B cell (primary cell): ENCODE results near the gene DDRGK1. TPM values are rescaled to one million over a fixed set of nuclear protein-coding genes. Genes with fewer than 3 reads are reported as not detected.
"Not testable (repeated sequence)": the region's sequence is repeated elsewhere in the genome, so short reads cannot be mapped to it uniquely, and the experiment has no call there.

Experiments used
- ATAC-seq: fragments of 200-7000 bp; cut with Tn5 transposase; one replicate; pipeline ENCODE4 v1.10.0; 2021; ENCODE audit warnings: low read depth, mild to moderate bottlenecking, moderate number of reproducible peaks, moderate library complexity
- CTCF ChIA-PET: fragments of 350-600 bp; sonication (Branson Sonifier 250); formaldehyde crosslinking; loops from one replicate; lab custom pipeline; 2021; ENCODE audit warnings: antibody characterized with exemption, inconsistent platforms; lab: Charles Lee
- POLR2A ChIA-PET: fragments of 350-600 bp; sonication (Branson Sonifier 250); formaldehyde crosslinking; loops from one replicate; lab custom pipeline; 2021; ENCODE audit warnings: antibody characterized with exemption; lab: Charles Lee
- DNase-seq: peaks from one replicate; pipeline ENCODE4 v3.0.0; 2013
- H2AFZ ChIP-seq: 2 replicates; pipeline ENCODE4 v1.6.1; 2012; ENCODE audit warnings: mild to moderate bottlenecking, low read depth, low read length; ENCODE audit not compliant: insufficient read depth, poor library complexity, severe bottlenecking
- H3K27ac ChIP-seq, 2 donors: 1 replicate in 1 of 2; 2 replicates in 1 of 2; pipeline ENCODE4 v1.5.1; 2012 to 2013; ENCODE audit warnings: low read length in 2 of 2, mild to moderate bottlenecking in 2 of 2, moderate library complexity in 1 of 2
- H3K27me3 ChIP-seq, 4 experiments: fragments of 200-600 bp in 1 of 4; sonication (generic) in 1 of 4; replicated peaks in 1 of 4; 1 replicate in 2 of 4; 2 replicates in 2 of 4; pipeline versions ENCODE4 v1.6.1 to v1.7.0; 2013 to 2016; ENCODE audit warnings: low read length in 3 of 4, mild to moderate bottlenecking in 2 of 4, mixed read lengths in 1 of 4, moderate library complexity in 1 of 4; ENCODE audit not compliant: insufficient read depth in 4 of 4, control insufficient read depth in 3 of 4; ENCODE audit errors: control extremely low read depth in 1 of 4
- H3K36me3 ChIP-seq, 2 experiments: replicated peaks in 1 of 2; 1 replicate in 1 of 2; 2 replicates in 1 of 2; pipeline versions ENCODE4 v1.6.1 to v1.7.1; 2013; ENCODE audit warnings: low read length in 1 of 2; ENCODE audit not compliant: insufficient read depth in 2 of 2, control insufficient read depth in 1 of 2; ENCODE audit errors: control extremely low read depth in 1 of 2, extremely low read depth in 1 of 2
- H3K4me1 ChIP-seq, 2 donors: fragments of 200-600 bp in 1 of 2; sonication (generic) in 1 of 2; 1 replicate in 1 of 2; 2 replicates in 1 of 2; pipeline versions ENCODE4 v1.5.1 to v1.6.1; 2013 to 2017; ENCODE audit warnings: low read length in 2 of 2; ENCODE audit not compliant: control insufficient read depth in 2 of 2, insufficient read depth in 2 of 2
- H3K4me2 ChIP-seq: replicated peaks from 2 replicates; pipeline ENCODE3; 2012; ENCODE audit warnings: mild to moderate bottlenecking, low read depth, low read length; ENCODE audit not compliant: poor library complexity, severe bottlenecking
- H3K4me3 ChIP-seq, 5 experiments: fragments of 200-600 bp in 1 of 5; sonication (generic) in 1 of 5; 1 replicate in 3 of 5; 2 replicates in 2 of 5; pipeline versions ENCODE4 v1.5.1 to v1.7.0; 2011 to 2016; ENCODE audit warnings: low read length in 4 of 5, mild to moderate bottlenecking in 4 of 5, low read depth in 2 of 5, control low read depth in 1 of 5, moderate library complexity in 1 of 5; ENCODE audit not compliant: insufficient read depth in 1 of 5; ENCODE audit errors: control extremely low read depth in 1 of 5, extremely low read depth in 1 of 5
- H3K79me2 ChIP-seq: fragments of 200-600 bp; sonication (generic); one replicate; pipeline ENCODE4 v1.6.0; 2016; ENCODE audit warnings: low read length; ENCODE audit not compliant: control insufficient read depth, insufficient read depth
- H3K9ac ChIP-seq: fragments of 200-600 bp; sonication (generic); 2 replicates; pipeline ENCODE4 v1.6.1; 2017; ENCODE audit warnings: mild to moderate bottlenecking, low read length, moderate library complexity
- H3K9me3 ChIP-seq, 3 donors: one replicate each; pipeline versions ENCODE4 v1.6.1 to v1.7.1; 2013; ENCODE audit warnings: low read length in 2 of 3; ENCODE audit not compliant: control insufficient read depth in 2 of 3, insufficient read depth in 1 of 3; ENCODE audit errors: control extremely low read depth in 1 of 3
- H4K20me1 ChIP-seq: 2 replicates; pipeline ENCODE4 v1.6.0; 2012; ENCODE audit warnings: mild to moderate bottlenecking, low read length; ENCODE audit not compliant: insufficient read depth, control insufficient read depth, poor library complexity, severe bottlenecking
- H3K27ac Mint-ChIP-seq: one replicate; pipeline ENCODE4 v1.8.0; 2021; ENCODE audit warnings: mixed read lengths
- H3K27me3 Mint-ChIP-seq: one replicate; pipeline ENCODE4 v1.8.0; 2021; ENCODE audit warnings: mixed read lengths
- H3K4me1 Mint-ChIP-seq: one replicate; pipeline ENCODE4 v1.8.0; 2021; ENCODE audit warnings: mixed read lengths
- H3K4me3 Mint-ChIP-seq: one replicate; pipeline ENCODE4 v1.8.0; 2021; ENCODE audit warnings: mixed read lengths
- H3K9me3 Mint-ChIP-seq: one replicate; pipeline ENCODE4 v1.8.0; 2022; ENCODE audit warnings: mixed read lengths; ENCODE audit not compliant: insufficient read depth
- CTCF ChIP-seq: fragments of 200-600 bp; IDR thresholded peaks from one replicate; pipeline ENCODE4 v1.8.0; 2022; ENCODE audit warnings: antibody characterized with exemption, mild to moderate bottlenecking
- EZH2 ChIP-seq: IDR thresholded peaks from 2 replicates; pipeline ENCODE4 v1.6.1; 2012; ENCODE audit warnings: borderline replicate concordance, low read depth, mild to moderate bottlenecking, moderate library complexity, low read length; ENCODE audit not compliant: insufficient read depth, poor library complexity, severe bottlenecking
- WGBS: methylation state at CpG from one replicate; pipeline ENCODE4 v1.1.5; 2013; ENCODE audit warnings: missing lambda C conversion rate; ENCODE audit not compliant: insufficient coverage; 5-methylcytosine and 5-hydroxymethylcytosine counted together
- intact Hi-C: fragments of 100-400 bp; cut with micrococcal nuclease; formaldehyde crosslinking; loops from one replicate; pipeline ENCODE4 v1.10.0; 2022
- polyA plus RNA-seq: library from polyadenylated mRNA; depleted of rRNA; stranded (reverse); fragments of >200 nt; gene quantifications from 2 replicates; pipeline ENCODE4 v1.2.3, GENCODE V29; 2012
- total RNA-seq, 2 donors: library from RNA; stranded (reverse); fragments of 120-200 nt in 1 of 2; gene quantifications; 1 replicate in 1 of 2; 2 replicates in 1 of 2; pipeline versions ENCODE4 v1.2.3 to v1.2.4, GENCODE V29; 2013 to 2022

DDRGK1 gene
- total and polyA plus RNA-seq, 2 donors (not counting 1 experiment from before 2014, with no cell fraction given): 35.6 to 51.9 TPM

GRCh38 chr20:3188823-3189413 lies 15.6 kb downstream of the DDRGK1 start:
- Histone ChIP-seq H3K9me3 (no peaks in the 10 kb centered on the region), H3K27me3 (no peaks in the 10 kb centered on the region), H3K4me3 (no peak overlapping the region), H3K9ac (no peak overlapping the region), H3K4me1 (no peaks in the 10 kb centered on the region), H4K20me1 (no peaks in the 10 kb centered on the region), H3K27ac (no peak overlapping the region), H2AFZ (no peak overlapping the region), H3K79me2 (no peaks in the 10 kb centered on the region), H3K36me3 (peaks cover 0 to 41% of the 10 kb centered on the region in 2 experiments), H3K4me2 (no peak overlapping the region)
- intact Hi-C loops: no loop called here
- H3K9me3 Mint-ChIP-seq: no peaks in the 10 kb centered on the region
- ATAC-seq: no peak
- H3K27me3 Mint-ChIP-seq: no peaks in the 10 kb centered on the region
- ChIA-PET CTCF (no interaction called here), POLR2A (no interaction called here)
- DNase-seq: no peak
- no peaks in the 10 kb centered on the region for H3K4me1 Mint-ChIP-seq
- no peak overlapping the region for H3K4me3 Mint-ChIP-seq
- H3K27ac Mint-ChIP-seq: no peak overlapping the region
- 100% methylated on average over 3 of the region's 3 CpGs for WGBS
- TF ChIP-seq CTCF: no peak
- TF ChIP-seq EZH2: no peak

- H3K27ac ChIP-seq, DNase-seq, H3K27me3 ChIP-seq, H3K27me3 Mint-ChIP-seq, H2AFZ ChIP-seq, H3K4me3 Mint-ChIP-seq, H3K4me1 ChIP-seq, ATAC-seq, H3K9me3 Mint-ChIP-seq, CTCF ChIA-PET, H3K27ac Mint-ChIP-seq, POLR2A ChIA-PET, H4K20me1 ChIP-seq, H3K4me3 ChIP-seq, intact Hi-C loops, H3K4me2 ChIP-seq, H3K9me3 ChIP-seq, H3K79me2 ChIP-seq, H3K9ac ChIP-seq, H3K4me1 Mint-ChIP-seq: not testable (repeated sequence)
- H3K36me3 ChIP-seq: peaks cover 0 to 32% of the 10 kb centered on the region in 2 experiments
- WGBS: 100% methylated on average over 7 of the region's 9 CpGs
Measured at GRCh38 chr20:3187861-3188260, 16.6 kb downstream of the DDRGK1 start.
